Right renal cortex interstitium (tissue), 3 donors: ENCODE results near the gene HMMR. TPM values are rescaled to one million over a fixed set of nuclear protein-coding genes. Genes with fewer than 3 reads are reported as not detected.
"Not testable (repeated sequence)": the region's sequence is repeated elsewhere in the genome, so short reads cannot be mapped to it uniquely, and the experiment has no call there.

Experiments used
- DNase-seq, 3 donors: peaks; one replicate each; pipeline ENCODE4 v3.0.0-alpha.2; 2013; ENCODE audit warnings: low read depth in 3 of 3, low spot score in 2 of 3
- polyA plus RNA-seq, 3 donors: library from polyadenylated mRNA; unstranded; fragments of 120-200 nt; gene quantifications; one replicate each; pipeline ENCODE4 v1.2.1, GENCODE V29; 2013; ENCODE audit not compliant: insufficient read length in 3 of 3

HMMR gene
- polyA plus RNA-seq, 3 donors, result 21.5 to 24.7 (median 24.6) TPM

GRCh38 chr5:163505049-163505367, 44.6 kb downstream of the HMMR start:
- DNase-seq, result no peak

DNA sequence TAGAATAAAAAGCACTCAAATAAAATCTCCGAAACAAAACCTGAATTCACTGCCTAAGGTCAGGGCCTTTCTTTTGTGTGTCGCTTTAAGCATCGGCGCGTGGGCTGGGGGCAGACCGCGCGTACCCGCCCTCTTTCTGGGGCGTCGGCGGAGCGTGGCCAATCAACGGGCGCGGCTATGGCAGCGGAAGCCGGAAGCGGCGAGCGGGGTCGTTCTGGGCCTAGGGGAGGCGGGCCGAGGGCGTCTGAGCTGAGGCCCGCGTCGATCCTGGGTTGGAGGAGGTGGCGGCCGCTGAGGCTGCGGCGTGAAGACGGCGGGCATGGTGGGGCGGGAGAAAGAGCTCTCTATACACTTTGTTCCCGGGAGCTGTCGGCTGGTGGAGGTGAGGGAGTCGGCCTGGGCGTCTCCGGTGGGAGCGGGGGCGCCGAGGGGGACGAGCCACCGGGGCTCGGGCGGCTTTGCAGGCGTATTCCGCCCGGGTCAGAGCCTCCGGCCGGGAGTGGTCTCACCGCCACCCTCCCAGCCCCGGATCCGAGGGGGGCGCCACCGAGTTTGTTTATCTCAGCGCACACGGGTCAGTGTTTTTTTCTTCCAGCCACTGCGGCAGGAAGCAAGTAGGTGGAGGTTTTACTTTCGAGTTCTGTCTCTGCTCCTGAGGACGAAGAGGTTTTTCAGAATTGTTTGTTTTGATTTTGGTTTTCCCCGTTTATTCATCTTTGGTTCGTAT, 45.1 kb downstream of the HMMR start, which contains the start of gene MAT2B:
Gene MAT2B (plus strand): TSS at position 252 of the 727 bp plus-strand sequence. CDS start 68 bp downstream, at position 320.
- peak; percentile 81 to 88 (median 85) for DNase-seq

- DNase-seq, result no peak
Observed at GRCh38 chr5:163506095-163506457, 45.6 kb downstream of the HMMR start.

GRCh38 chr5:163506726-163507125, 46.3 kb downstream of the HMMR start:
- no peak for DNase-seq

DNA sequence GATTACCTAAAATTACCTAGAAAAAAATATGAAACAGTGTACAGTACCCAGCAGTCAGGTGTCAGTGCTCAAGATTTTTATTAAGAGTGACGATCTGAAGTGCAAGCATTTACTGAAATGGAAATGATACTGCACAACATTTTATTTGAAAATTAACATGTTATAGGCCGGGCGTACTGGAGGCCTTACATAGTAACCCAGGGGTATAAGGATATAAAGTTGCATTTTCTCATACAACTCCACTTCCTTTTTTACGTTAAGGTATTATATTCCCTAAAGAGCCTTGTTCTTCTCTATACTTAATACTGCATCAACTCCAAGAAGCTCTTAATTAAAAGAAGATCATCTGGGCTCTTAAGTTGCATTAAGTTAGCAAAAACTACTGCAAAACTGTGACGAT, 48.3 kb downstream of the HMMR start:
- no peak for DNase-seq

DNA sequence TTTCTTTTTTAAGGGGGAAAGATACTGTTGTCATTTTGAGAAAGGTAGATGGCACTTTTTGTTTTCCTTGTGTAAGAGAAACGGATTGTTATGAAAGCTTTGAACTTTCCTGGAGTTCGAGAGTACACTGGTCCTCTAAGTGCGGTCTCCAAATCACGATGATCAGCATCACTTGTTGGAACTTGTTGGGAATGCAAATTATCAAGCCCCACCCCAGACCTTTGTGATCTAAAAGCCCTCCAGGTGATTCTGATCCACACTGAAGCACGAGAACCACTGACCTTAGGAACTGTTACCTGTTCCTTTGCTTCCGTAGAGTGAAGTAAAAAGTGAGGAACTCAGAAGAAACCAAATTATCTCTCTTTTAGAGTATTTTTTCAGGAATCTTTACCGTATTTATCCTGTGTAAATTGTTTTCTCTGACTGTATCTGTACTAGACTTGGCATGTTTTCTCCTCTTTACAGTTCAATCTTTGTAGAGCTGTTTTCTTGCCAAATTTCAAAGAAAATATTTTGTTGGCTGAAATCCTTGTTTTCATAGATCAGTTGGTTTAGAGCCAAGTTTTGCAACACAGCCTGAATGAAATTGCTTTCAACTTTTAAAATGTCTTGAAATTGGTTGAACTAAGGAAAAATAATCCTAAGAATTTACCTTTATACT, 49.0 kb downstream of the HMMR start:
- no peak for DNase-seq

- DNase-seq, result no peak
Observed at GRCh38 chr5:163512526-163512925, 52.1 kb downstream of the HMMR start.

- no peak for DNase-seq
Observed at GRCh38 chr5:163525096-163525495, 64.7 kb downstream of the HMMR start.

DNA sequence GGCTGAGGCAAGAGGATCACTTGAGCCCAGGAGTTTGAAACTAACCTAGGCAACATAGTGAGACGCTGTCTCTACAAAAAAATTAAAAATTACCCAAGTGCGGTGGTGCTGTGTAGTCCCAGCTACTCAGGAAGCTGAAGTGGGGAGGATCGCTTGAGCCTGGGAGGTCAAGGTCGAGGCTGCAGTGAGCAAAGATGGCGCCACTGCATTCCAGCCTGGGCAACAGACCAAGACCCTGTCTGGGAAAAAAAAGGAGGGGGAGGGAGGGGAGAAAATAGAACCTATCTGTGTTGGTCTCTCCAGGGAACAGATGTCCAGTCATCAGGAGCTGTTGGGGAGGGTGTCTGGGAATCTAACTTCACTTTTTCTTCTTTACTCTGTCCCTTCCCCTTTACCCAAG, 69.3 kb downstream of the HMMR start:
- DNase-seq, result no peak

GRCh38 chr5:163531272-163531671, 70.8 kb downstream of the HMMR start:
- DNase-seq, result no peak

GRCh38 chr5:163532171-163533084, 72.0 kb downstream of the HMMR start:
- no peak for DNase-seq

GRCh38 chr5:163533223-163533622, 72.8 kb downstream of the HMMR start:
- DNase-seq, result no peak

DNA sequence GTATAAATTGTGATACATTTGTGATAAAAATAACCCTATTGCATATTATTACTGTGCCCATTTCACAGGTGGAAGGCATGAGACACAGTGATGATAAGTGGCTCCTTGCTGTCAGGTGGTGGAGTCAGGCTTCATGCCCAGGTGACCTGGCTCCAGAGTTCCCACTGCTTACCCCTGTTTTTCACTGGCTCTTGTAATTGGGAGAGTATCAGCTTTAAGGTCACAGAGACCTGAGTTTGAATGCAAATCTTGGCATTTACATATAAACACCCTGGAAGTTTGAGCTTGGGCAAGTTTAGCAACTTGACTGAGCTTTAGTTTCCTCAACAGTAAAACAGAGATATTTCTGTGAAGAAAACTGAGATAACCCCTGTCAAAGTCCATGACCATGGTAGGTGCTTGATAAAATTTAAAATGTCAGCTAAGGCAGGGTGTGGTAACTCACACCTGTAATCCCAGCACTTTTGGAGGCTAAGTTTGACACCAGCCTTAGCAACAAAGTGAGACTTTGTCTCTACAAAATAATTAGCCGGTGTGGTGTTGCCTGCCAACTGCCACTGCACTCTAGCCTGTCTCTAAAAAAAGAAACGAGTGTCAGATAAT, 74.2 kb downstream of the HMMR start:
- no peak for DNase-seq

- DNase-seq, result no peak
Observed at GRCh38 chr5:163535290-163535689, 74.9 kb downstream of the HMMR start.

GRCh38 chr5:163536442-163536841, 76.0 kb downstream of the HMMR start:
- not testable (repeated sequence) for DNase-seq

- no peak for DNase-seq
Observed at GRCh38 chr5:163540696-163541095, 80.3 kb downstream of the HMMR start.

Other genes starting within 250 kb of the HMMR start
- 100 to 1,000 TPM; 225 to 231 (median 229) TPM for gene CCNG1, start 23.0 kb upstream of the HMMR start, polyA plus RNA-seq
- 10 to 100 TPM; 54.9 to 60.3 (median 56.5) TPM for gene NUDCD2, start 530 bp upstream of the HMMR start, polyA plus RNA-seq
- 100 to 1,000 TPM; 117 to 124 (median 120) TPM for gene MAT2B, start 45.0 kb downstream of the HMMR start, polyA plus RNA-seq